A549 (cell line): ENCODE data around the gene MOCS1. TPM values are rescaled to one million over a fixed set of nuclear protein-coding genes. Genes with fewer than 3 reads are reported as not detected.

Experiments used
- ATAC-seq, 2 experiments: fragments of 200-7000 bp in 1 of 2; fragments of >200 bp in 1 of 2; cut with Nextera tagmentation in 1 of 2; cut with Tn5 transposase in 1 of 2; 3 replicates each; pipeline versions ENCODE4 v1.8.0 to v1.9.1; 2018 to 2020; ENCODE audit warnings: mild to moderate bottlenecking in 1 of 2, moderate library complexity in 1 of 2
- CTCF ChIA-PET: fragments of 300-600 bp; sonication (Branson Sonifier 250); formaldehyde crosslinking; extraction: SDS; loops from one replicate; lab custom pipeline; 2021; ENCODE audit warnings: antibody characterized with exemption, inconsistent platforms; lab: Yijun Ruan, JAX
- POLR2A ChIA-PET: fragments of 350-600 bp; formaldehyde crosslinking; extraction: SDS; loops from one replicate; lab custom pipeline; 2021; ENCODE audit warnings: antibody characterized with exemption, inconsistent platforms; lab: Yijun Ruan, JAX
- DNase-seq, 2 experiments: peaks; one replicate each; pipeline versions ENCODE4 v3.0.0 to v3.0.0-alpha.2; 2011 to 2016; ENCODE audit warnings: low read depth in 1 of 2, low spot score in 1 of 2
- FAIRE-seq: peaks from 2 replicates; lab custom pipeline; 2011; peaks lifted over from hg19 to GRCh38; lab: Jason Lieb, UNC
- H3K27ac ChIP-seq, 2 experiments: fragments of >200 bp; sonication (Bioruptor Twin); formaldehyde crosslinking; 3 replicates each; pipeline ENCODE4 v1.5.1; 2016 to 2017
- H3K4me1 ChIP-seq: fragments of >200 bp; sonication (Bioruptor Twin); formaldehyde crosslinking; 3 replicates; pipeline ENCODE4 v1.6.1; 2016
- H3K4me2 ChIP-seq: fragments of >200 bp; sonication (Bioruptor Twin); formaldehyde crosslinking; 3 replicates; pipeline ENCODE4 v1.6.1; 2016
- H3K4me3 ChIP-seq: fragments of >200 bp; sonication (Bioruptor Twin); formaldehyde crosslinking; 3 replicates; pipeline ENCODE4 v1.5.1; 2016
- H3K9me3 ChIP-seq: fragments of >200 bp; sonication (Bioruptor Twin); formaldehyde crosslinking; 3 replicates; pipeline ENCODE4 v1.6.1; 2016
- ATOH8 ChIP-seq: fragments of 250-450 bp; sonication (Bioruptor Pico); IDR thresholded peaks from 2 replicates; pipeline ENCODE4 v1.5.0; 2020; ENCODE audit warnings: low read depth, mild to moderate bottlenecking, moderate library complexity
- CBX2 ChIP-seq: fragments of 200-600 bp; sonication (generic); IDR thresholded peaks from 2 replicates; pipeline ENCODE4 v1.6.1; 2016; ENCODE audit warnings: low read depth, mild to moderate bottlenecking, borderline replicate concordance
- CEBPB ChIP-seq, 2 experiments: fragments of >200 bp in 1 of 2; sonication (Bioruptor Twin) in 1 of 2; formaldehyde crosslinking in 1 of 2; IDR thresholded peaks; 2 replicates each; pipeline ENCODE4 v1.6.1; 2012 to 2016
- CHD2 ChIP-seq: fragments of 150-350 bp; IDR thresholded peaks from 2 replicates; pipeline ENCODE4 v1.6.1; 2014; ENCODE audit warnings: low read length; ENCODE audit not compliant: partially characterized antibody
- CHD4 ChIP-seq: fragments of 200-600 bp; sonication (generic); IDR thresholded peaks from 2 replicates; pipeline ENCODE4 v1.6.1; 2016; ENCODE audit warnings: antibody characterized with exemption, mild to moderate bottlenecking, borderline replicate concordance
- E2F6 ChIP-seq: IDR thresholded peaks from 2 replicates; pipeline ENCODE4 v1.6.1; 2012; ENCODE audit warnings: low read depth, borderline replicate concordance
- EHF ChIP-seq: fragments of 250-450 bp; sonication (Bioruptor Pico); IDR thresholded peaks from 2 replicates; pipeline ENCODE4 v1.5.0; 2020; ENCODE audit warnings: mild to moderate bottlenecking
- EP300 ChIP-seq, 2 experiments: fragments of >200 bp; sonication (Bioruptor Twin); formaldehyde crosslinking; IDR thresholded peaks; 2 replicates in 1 of 2; 3 replicates in 1 of 2; pipeline ENCODE4 v1.6.1; 2016 to 2017
- FOSB ChIP-seq: fragments of 250-450 bp; sonication (Bioruptor Pico); IDR thresholded peaks from 2 replicates; pipeline ENCODE4 v1.5.0; 2020; ENCODE audit warnings: mild to moderate bottlenecking, moderate library complexity
- FOSL2 ChIP-seq, 2 experiments: fragments of 450-650 bp in 1 of 2; fragments of >200 bp in 1 of 2; sonication (Bioruptor Twin) in 1 of 2; formaldehyde crosslinking; IDR thresholded peaks; 2 replicates each; pipeline versions ENCODE4 v1.5.0 to v1.6.1; 2016 to 2020; ENCODE audit warnings: mild to moderate bottlenecking in 1 of 2, moderate library complexity in 1 of 2
- HDAC2 ChIP-seq: fragments of 200-600 bp; sonication (generic); IDR thresholded peaks from 2 replicates; pipeline ENCODE4 v1.6.1; 2016
- HOXA7 ChIP-seq: fragments of 250-450 bp; sonication (Bioruptor Pico); IDR thresholded peaks from 2 replicates; pipeline ENCODE4 v1.5.0; 2020; ENCODE audit warnings: mild to moderate bottlenecking, moderate library complexity
- HOXB5 ChIP-seq: fragments of 250-450 bp; sonication (Bioruptor Pico); IDR thresholded peaks from 2 replicates; pipeline ENCODE4 v1.5.0; 2020; ENCODE audit warnings: mild to moderate bottlenecking, moderate library complexity
- JUN ChIP-seq, 2 experiments: fragments of >200 bp; sonication (Bioruptor Twin); formaldehyde crosslinking; IDR thresholded peaks; 2 replicates in 1 of 2; 3 replicates in 1 of 2; pipeline ENCODE4 v1.6.1; 2016 to 2017
- KDM1A ChIP-seq: fragments of 200-600 bp; sonication (generic); IDR thresholded peaks from 2 replicates; pipeline ENCODE4 v1.6.1; 2016; ENCODE audit warnings: low read depth, mild to moderate bottlenecking
- MAFK ChIP-seq: fragments of 450-650 bp; IDR thresholded peaks from 2 replicates; pipeline ENCODE4 v1.6.1; 2014; ENCODE audit not compliant: partially characterized antibody
- MAZ ChIP-seq: fragments of 150-350 bp; IDR thresholded peaks from 2 replicates; pipeline ENCODE4 v1.6.1; 2014; ENCODE audit warnings: antibody characterized with exemption, low read depth, low read length, borderline replicate concordance
- MYC ChIP-seq: IDR thresholded peaks from 2 replicates; pipeline ENCODE4 v1.6.1; 2012; ENCODE audit warnings: mild to moderate bottlenecking, inconsistent platforms, low read length, improper control_type of control experiment, borderline replicate concordance
- NPAS2 ChIP-seq: fragments of 250-450 bp; sonication (Bioruptor Pico); IDR thresholded peaks from 2 replicates; pipeline ENCODE4 v1.8.0; 2022; ENCODE audit warnings: mild to moderate bottlenecking, moderate library complexity, borderline replicate concordance
- NR3C1 ChIP-seq: fragments of >200 bp; sonication (Bioruptor Twin); formaldehyde crosslinking; IDR thresholded peaks from 3 replicates; pipeline ENCODE4 v1.6.1; 2017
- PBX3 ChIP-seq: IDR thresholded peaks from 2 replicates; pipeline ENCODE4 v1.6.1; 2012
- POLR2A ChIP-seq: IDR thresholded peaks from 2 replicates; pipeline ENCODE4 v1.6.1; 2012; ENCODE audit warnings: mild to moderate bottlenecking, low read length
- POLR2AphosphoS2 ChIP-seq: conservative IDR thresholded peaks from 2 replicates; pipeline ENCODE4 v1.6.1; 2012; ENCODE audit warnings: low read length, improper control_type of control experiment, inconsistent platforms
- RAD21 ChIP-seq, 2 experiments: fragments of >200 bp in 1 of 2; sonication (Bioruptor Twin) in 1 of 2; formaldehyde crosslinking in 1 of 2; IDR thresholded peaks in 1 of 2; conservative IDR thresholded peaks in 1 of 2; 2 replicates in 1 of 2; 3 replicates in 1 of 2; pipeline ENCODE4 v1.6.1; 2012 to 2018; ENCODE audit warnings: inconsistent platforms in 1 of 2
- RCOR1 ChIP-seq: fragments of 150-350 bp; IDR thresholded peaks from 2 replicates; pipeline ENCODE4 v1.6.1; 2014; ENCODE audit warnings: antibody characterized with exemption, low read length, low read depth
- RFX5 ChIP-seq: fragments of 450-650 bp; IDR thresholded peaks from 2 replicates; pipeline ENCODE4 v1.7.1; 2014; ENCODE audit warnings: antibody characterized with exemption, mild to moderate bottlenecking, moderate library complexity
- RNF2 ChIP-seq: fragments of 200-600 bp; sonication (generic); IDR thresholded peaks from 2 replicates; pipeline ENCODE4 v1.6.1; 2016; ENCODE audit warnings: low read depth, mild to moderate bottlenecking, antibody characterized with exemption, moderate library complexity, borderline replicate concordance
- TFCP2L1 ChIP-seq: fragments of 250-450 bp; sonication (Bioruptor Pico); IDR thresholded peaks from 2 replicates; pipeline ENCODE4 v1.5.0; 2021; ENCODE audit warnings: mild to moderate bottlenecking
- ZC3H11A ChIP-seq: fragments of 450-650 bp; IDR thresholded peaks from 2 replicates; pipeline ENCODE4 v1.6.1; 2014; ENCODE audit warnings: antibody characterized with exemption, mild to moderate bottlenecking
- ZSCAN20 ChIP-seq: fragments of 250-450 bp; sonication (Bioruptor Pico); IDR thresholded peaks from 2 replicates; pipeline ENCODE4 v1.8.0; 2022; ENCODE audit warnings: mild to moderate bottlenecking, moderate library complexity
- WGBS: methylation state at CpG from one replicate; pipeline ENCODE4 v1.1.6; 2017; ENCODE audit errors: missing lambda C conversion rate; 5-methylcytosine and 5-hydroxymethylcytosine counted together
- polyA plus RNA-seq, 4 experiments: library from polyadenylated mRNA; depleted of rRNA in 3 of 4; stranded (reverse); fragments of >200 nt; fragmentation: RNase III in 1 of 4; extraction: RNeasy Plus Mini Kit Qiagen cat#74134 plus additional on column Dnase treatment in 1 of 4; gene quantifications; 2 replicates in 3 of 4; 3 replicates in 1 of 4; pipeline ENCODE4 v1.2.3, GENCODE V29; 2011 to 2017
- TF ChIP-seq, protein P1 (sequence below): fragments of 450-650 bp; IDR thresholded peaks from 2 replicates; pipeline ENCODE4 v1.6.1; 2014; ENCODE audit warnings: antibody characterized with exemption
- TF ChIP-seq, protein P2 (sequence below): fragments of >200 bp; sonication (Bioruptor Twin); formaldehyde crosslinking; IDR thresholded peaks from 3 replicates; pipeline ENCODE4 v1.5.1; 2016

The MOCS1 gene
- polyA plus RNA-seq, 2 of the 4 experiments (the other 2 are of a cell fraction): 0.68 to 1.8 TPM

GRCh38 chr6:39876111-39876510, 58.2 kb downstream of the MOCS1 start:
- no peak for ATAC-seq
- CTCF ChIA-PET: no interaction called here
- Histone ChIP-seq H3K4me1 (no peaks in the 10 kb centered on the region), H3K9me3 (no peaks in the 10 kb centered on the region), H3K27ac (no peak overlapping the region), H3K4me2 (no peak overlapping the region), H3K4me3 (no peak overlapping the region)
- no peak for FAIRE-seq
- no peak for TF ChIP-seq ZC3H11A
- TF ChIP-seq RCOR1: no peak
- TF ChIP-seq TFCP2L1 (CRISPR knock-in tag): no peak
- TF ChIP-seq POLR2AphosphoS2: no peak
- no peak for TF ChIP-seq RNF2
- TF ChIP-seq NPAS2 (CRISPR knock-in tag): no peak
- no peak for TF ChIP-seq CBX2
- TF ChIP-seq RAD21 (conservative IDR thresholded peaks at IDR 0.05 in 1 of 2, IDR thresholded peaks at IDR 0.05 in 1 of 2): no peak
- no peak for TF ChIP-seq PBX3
- no peak for TF ChIP-seq HOXA7 (CRISPR knock-in tag)
- TF ChIP-seq MAZ: no peak
- no peak for TF ChIP-seq CHD2
- TF ChIP-seq FOSB (CRISPR knock-in tag): no peak
- TF ChIP-seq CHD4: no peak
- no peak for TF ChIP-seq NR3C1
- no peak for TF ChIP-seq ZSCAN20
- no peak for TF ChIP-seq MYC
- POLR2A ChIA-PET: no interaction called here
- no peak for DNase-seq

DNA sequence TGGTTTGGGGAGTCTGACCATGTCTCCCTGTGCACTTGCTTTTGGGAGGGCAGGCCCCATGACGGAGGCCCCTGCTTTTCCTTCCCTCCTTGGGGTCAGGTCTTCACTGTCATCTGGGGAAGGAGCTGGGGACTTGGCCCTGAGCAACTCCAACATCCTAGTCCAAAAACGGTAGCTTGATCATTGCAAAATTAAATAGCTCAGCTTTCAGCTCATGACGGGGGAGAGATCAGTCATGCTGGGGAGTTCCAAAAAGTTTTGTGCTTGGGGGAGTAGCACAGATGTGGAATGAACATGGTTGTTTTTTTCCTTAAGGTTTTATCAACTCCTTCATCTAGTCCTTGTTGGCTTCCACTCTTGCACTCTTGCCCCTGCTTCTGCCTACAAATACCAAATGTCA, 60.8 kb downstream of the MOCS1 start:
- H3K9me3 ChIP-seq: no peaks in the 10 kb centered on the region
- no peak for FAIRE-seq
- no peak for TF ChIP-seq POLR2A
- TF ChIP-seq RFX5: no peak
- no peak for TF ChIP-seq ATOH8 (CRISPR knock-in tag)
- TF ChIP-seq EP300 (IDR thresholded peaks at IDR 0.05): no peak
- TF ChIP-seq E2F6: no peak
- TF ChIP-seq ZSCAN20: no peak
- TF ChIP-seq, protein P1, sequence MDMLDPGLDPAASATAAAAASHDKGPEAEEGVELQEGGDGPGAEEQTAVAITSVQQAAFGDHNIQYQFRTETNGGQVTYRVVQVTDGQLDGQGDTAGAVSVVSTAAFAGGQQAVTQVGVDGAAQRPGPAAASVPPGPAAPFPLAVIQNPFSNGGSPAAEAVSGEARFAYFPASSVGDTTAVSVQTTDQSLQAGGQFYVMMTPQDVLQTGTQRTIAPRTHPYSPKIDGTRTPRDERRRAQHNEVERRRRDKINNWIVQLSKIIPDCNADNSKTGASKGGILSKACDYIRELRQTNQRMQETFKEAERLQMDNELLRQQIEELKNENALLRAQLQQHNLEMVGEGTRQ: no peak
- no peak for TF ChIP-seq POLR2AphosphoS2
- TF ChIP-seq HDAC2: no peak
- TF ChIP-seq JUN (IDR thresholded peaks at IDR 0.05): no peak
- TF ChIP-seq EHF (CRISPR knock-in tag): no peak
- no peak for TF ChIP-seq MAFK
- no peak for TF ChIP-seq CEBPB (IDR thresholded peaks at IDR 0.05)
- TF ChIP-seq KDM1A: no peak
- TF ChIP-seq CHD2: no peak
- TF ChIP-seq, protein P2, sequence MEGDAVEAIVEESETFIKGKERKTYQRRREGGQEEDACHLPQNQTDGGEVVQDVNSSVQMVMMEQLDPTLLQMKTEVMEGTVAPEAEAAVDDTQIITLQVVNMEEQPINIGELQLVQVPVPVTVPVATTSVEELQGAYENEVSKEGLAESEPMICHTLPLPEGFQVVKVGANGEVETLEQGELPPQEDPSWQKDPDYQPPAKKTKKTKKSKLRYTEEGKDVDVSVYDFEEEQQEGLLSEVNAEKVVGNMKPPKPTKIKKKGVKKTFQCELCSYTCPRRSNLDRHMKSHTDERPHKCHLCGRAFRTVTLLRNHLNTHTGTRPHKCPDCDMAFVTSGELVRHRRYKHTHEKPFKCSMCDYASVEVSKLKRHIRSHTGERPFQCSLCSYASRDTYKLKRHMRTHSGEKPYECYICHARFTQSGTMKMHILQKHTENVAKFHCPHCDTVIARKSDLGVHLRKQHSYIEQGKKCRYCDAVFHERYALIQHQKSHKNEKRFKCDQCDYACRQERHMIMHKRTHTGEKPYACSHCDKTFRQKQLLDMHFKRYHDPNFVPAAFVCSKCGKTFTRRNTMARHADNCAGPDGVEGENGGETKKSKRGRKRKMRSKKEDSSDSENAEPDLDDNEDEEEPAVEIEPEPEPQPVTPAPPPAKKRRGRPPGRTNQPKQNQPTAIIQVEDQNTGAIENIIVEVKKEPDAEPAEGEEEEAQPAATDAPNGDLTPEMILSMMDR: no peak
- no peak for TF ChIP-seq FOSL2 (IDR thresholded peaks at IDR 0.05)
- TF ChIP-seq FOSL2 (CRISPR knock-in tag; IDR thresholded peaks at IDR 0.05): no peak
- no peak for TF ChIP-seq HOXB5 (CRISPR knock-in tag)
- no peak for TF ChIP-seq CHD4
- no peak for TF ChIP-seq RNF2
- TF ChIP-seq, all 56 proteins: peak for 0
- Histone ChIP-seq H3K4me1 (no peaks in the 10 kb centered on the region), H3K27ac (no peak overlapping the region), H3K4me3 (no peak overlapping the region), H3K4me2 (no peak overlapping the region)
- no peak for ATAC-seq
- no peak for DNase-seq
- ChIA-PET CTCF (interaction anchor here (0.9 kb wide), 1 partner anchor 8 kb away, joined by 3 read pairs; no protein-coding TSS in a partner anchor), POLR2A (no interaction called here)
- WGBS: 4% methylated on average over 3 of the region's 3 CpGs
